Cardiac fibroblast (primary cell): ENCODE results near the gene OSBPL10.

ENCODE experiments used
- DNase-seq, 2 donors: peaks; one replicate each; pipeline versions ENCODE4 v3.0.0 to v3.0.0-alpha.2; 2010; ENCODE audit warnings: low read depth in 2 of 2
- H3K4me3 ChIP-seq, 2 donors: replicated peaks in 1 of 2; 1 replicate in 1 of 2; 2 replicates in 1 of 2; pipeline ENCODE4 v1.5.1; 2011; ENCODE audit warnings: low read depth in 2 of 2, low read length in 2 of 2, mild to moderate bottlenecking in 2 of 2, moderate library complexity in 1 of 2
- TF ChIP-seq, protein P1 (sequence below): IDR thresholded peaks from one replicate; pipeline ENCODE4 v1.5.1; 2011; ENCODE audit warnings: low read depth, mild to moderate bottlenecking, low read length, inconsistent platforms

Gene OSBPL10

DNA sequence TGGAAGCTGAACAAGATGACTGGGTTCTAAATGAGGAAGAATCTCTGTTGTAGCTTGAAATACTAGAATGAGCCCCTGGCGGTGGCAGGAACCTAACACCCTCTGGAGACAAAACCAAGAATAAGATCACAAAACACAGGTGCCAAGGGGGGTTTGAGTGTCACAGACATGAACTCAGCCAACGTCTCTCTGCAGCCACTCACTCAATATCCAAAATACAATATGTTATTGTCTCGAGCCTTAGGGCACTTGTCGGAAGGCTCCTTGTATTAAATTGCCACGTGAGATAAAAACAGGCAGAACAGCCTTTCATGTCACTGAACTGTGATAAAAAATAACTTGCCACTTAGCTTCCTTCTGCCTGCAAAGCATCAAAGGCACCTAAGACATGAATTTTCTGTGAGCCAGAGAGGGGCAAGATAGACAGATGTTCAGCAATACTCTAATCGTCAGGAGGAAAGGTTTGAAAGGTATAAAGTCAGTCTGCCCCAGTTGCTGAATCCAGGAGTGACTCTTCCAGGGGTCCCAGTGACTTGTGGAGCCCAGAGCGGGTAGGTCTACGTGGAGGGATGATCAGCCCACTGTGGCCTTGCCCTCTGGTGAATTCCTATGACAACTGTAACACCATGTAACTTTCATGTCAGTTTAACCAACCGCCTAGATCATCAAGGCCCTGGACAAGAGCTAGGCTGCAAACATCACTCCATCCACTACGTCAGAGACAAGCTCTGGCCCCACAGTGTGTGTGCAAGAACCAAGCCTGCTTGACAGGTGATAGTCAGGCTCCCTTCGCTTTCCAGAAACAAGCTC is 165.2 kb downstream of the OSBPL10 start:
- no peak for DNase-seq
- TF ChIP-seq, protein P1, sequence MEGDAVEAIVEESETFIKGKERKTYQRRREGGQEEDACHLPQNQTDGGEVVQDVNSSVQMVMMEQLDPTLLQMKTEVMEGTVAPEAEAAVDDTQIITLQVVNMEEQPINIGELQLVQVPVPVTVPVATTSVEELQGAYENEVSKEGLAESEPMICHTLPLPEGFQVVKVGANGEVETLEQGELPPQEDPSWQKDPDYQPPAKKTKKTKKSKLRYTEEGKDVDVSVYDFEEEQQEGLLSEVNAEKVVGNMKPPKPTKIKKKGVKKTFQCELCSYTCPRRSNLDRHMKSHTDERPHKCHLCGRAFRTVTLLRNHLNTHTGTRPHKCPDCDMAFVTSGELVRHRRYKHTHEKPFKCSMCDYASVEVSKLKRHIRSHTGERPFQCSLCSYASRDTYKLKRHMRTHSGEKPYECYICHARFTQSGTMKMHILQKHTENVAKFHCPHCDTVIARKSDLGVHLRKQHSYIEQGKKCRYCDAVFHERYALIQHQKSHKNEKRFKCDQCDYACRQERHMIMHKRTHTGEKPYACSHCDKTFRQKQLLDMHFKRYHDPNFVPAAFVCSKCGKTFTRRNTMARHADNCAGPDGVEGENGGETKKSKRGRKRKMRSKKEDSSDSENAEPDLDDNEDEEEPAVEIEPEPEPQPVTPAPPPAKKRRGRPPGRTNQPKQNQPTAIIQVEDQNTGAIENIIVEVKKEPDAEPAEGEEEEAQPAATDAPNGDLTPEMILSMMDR: no peak
- no peak overlapping the region for H3K4me3 ChIP-seq

DNA sequence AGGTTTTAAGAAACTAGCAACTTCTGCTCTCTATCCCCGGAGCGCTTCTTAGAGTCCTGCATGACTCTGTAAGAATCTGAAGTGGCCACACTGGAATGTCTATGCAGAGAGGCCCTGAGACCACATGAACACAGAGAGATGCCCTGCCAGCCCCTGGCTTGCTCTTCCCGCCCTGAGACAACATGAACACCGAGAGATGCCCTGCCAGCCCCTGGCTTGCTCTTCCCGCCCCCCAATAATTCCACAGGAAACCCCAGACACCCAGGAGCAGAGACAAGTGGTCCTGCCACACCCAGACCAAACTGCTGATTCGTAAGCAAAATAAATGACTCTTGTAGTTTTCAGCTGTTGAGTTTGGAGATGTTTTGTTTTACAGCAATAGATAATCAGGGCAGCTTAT is 166.1 kb downstream of the OSBPL10 start:
- DNase-seq: no peak
- no peak overlapping the region for H3K4me3 ChIP-seq
- TF ChIP-seq, protein P1: no peak

DNA sequence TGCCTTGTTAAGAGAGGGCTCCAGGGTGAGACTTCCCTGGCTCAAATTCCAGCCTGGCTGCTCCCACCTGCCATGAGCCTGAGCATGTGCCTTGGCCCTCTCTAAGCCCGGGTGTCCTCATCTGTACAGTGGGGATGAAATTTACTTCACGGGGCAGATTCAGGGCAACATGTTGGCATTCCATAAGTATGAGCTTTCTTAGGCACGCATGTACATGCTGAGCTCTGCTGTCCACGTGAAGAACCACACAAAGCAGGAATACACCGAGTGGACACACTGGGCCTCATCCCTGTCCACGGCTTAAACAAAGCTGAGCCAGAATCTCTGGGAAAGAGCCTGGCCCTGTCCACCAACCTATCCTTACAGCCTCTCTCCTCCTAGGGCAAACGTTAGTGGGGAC is 167.4 kb downstream of the OSBPL10 start:
- H3K4me3 ChIP-seq: no peak overlapping the region
- no peak for DNase-seq
- TF ChIP-seq, protein P1: no peak

DNA sequence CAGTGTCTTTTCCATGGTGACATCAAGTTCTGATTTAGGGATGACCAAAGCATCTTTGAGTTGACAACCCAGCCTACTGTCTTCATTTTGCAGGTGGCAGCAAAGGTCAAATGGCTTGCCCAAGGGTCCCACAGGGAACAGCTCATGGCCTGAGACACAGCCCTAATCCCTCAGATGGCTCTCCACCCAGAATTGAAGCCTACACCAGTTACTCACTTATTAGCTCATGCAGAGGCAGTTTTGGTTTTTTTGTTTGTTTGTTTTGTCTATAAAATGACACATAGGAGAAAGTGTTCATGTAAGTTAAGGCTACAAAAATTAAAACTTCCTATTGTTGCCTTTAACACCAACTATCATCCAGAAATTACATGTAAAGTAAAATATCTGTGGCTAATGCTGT is 167.9 kb downstream of the OSBPL10 start:
- no peak overlapping the region for H3K4me3 ChIP-seq
- TF ChIP-seq, protein P1: no peak
- DNase-seq: no peak

DNA sequence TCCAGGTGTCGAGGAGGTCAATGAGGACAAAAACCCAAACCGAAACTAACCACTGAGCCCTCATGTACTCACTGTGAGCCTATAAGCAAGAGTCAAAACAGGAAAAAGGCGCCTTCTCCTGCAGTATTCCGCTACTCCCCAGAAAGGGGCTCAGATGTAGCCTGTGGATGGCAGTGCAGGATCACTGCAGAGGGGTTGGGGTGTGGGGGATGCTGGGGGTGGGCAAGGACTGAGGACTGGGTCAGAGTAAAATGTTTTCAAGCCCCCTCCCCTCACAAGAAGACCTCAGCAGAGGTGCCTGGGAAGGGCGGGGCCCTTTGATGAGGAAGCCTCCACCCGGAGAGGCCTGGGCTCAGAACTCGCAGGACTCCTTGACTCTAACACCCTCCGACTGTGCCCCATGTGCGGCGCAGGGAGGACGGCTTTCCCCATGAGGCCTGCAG is 170.1 kb downstream of the OSBPL10 start:
- no peak for DNase-seq
- H3K4me3 ChIP-seq: no peak overlapping the region
- TF ChIP-seq, protein P1: no peak

DNA sequence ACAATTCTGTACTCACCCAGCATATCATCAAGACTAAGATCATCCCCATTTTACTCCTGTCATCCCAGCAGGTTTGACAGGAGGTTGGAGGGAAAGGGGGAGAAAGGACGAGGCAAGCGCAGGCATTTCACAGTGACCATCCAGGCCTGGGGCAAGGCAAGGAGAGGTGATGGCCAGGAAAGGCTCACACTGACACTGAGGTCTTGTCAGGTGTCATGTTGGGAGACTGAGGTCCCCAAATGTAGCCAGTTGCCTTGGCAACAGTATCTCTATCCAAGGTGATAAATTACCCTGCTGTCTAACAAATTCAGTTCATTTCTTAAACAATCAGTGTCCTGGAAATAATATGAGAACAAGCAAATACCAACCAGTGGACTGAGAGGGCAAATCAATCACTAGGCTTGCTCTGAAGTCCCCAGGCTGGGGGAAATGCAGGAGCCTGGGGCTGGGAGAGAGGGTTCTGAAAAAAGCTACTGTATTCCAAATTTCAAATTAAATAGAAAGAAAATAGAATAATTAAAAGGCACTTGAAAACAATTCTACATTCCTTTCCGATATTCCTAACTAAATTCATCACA is 172.8 kb downstream of the OSBPL10 start:
- TF ChIP-seq, protein P1: no peak
- no peak overlapping the region for H3K4me3 ChIP-seq
- DNase-seq: no peak
